IMR-90 (cell line): ENCODE measurements around the gene FSTL5. TPM values are rescaled to one million over a fixed set of nuclear protein-coding genes. Genes with fewer than 3 reads are reported as not detected.

Source experiments
- ATAC-seq: fragments of 200-7000 bp; cut with Tn5 transposase; 2 replicates; pipeline ENCODE4 v1.9.1; 2020; ENCODE audit warnings: low read depth, mild to moderate bottlenecking, moderate library complexity
- BruUV-seq: library from RNA; stranded (reverse); fragments of 400-500 nt; replicated peaks from 2 replicates; lab custom pipeline; 2021; lab: Mats Ljungman, UMichigan
- CTCF ChIA-PET: fragments of 300-600 bp; formaldehyde crosslinking; extraction: SDS; loops from one replicate; lab custom pipeline; 2021; ENCODE audit warnings: antibody characterized with exemption; lab: Yijun Ruan, JAX
- POLR2A ChIA-PET: fragments of 300-600 bp; sonication (Branson Sonifier 250); formaldehyde crosslinking; loops from one replicate; lab custom pipeline; 2022; ENCODE audit warnings: antibody characterized with exemption; ENCODE audit not compliant: unreplicated experiment; lab: Charles Lee
- DNase-seq: peaks from one replicate; pipeline ENCODE4 v3.0.0; 2013
- H2AFZ ChIP-seq: replicated peaks from 2 replicates; pipeline ENCODE3; 2013; ENCODE audit warnings: low read length, mild to moderate bottlenecking; ENCODE audit not compliant: poor library complexity
- H2AK5ac ChIP-seq: 2 replicates; pipeline ENCODE4 v1.6.1; 2013; ENCODE audit warnings: low read depth, low read length, inconsistent platforms
- H2AK9ac ChIP-seq: replicated peaks from 2 replicates; pipeline ENCODE3; 2013; ENCODE audit warnings: mild to moderate bottlenecking, low read depth, low read length, moderate library complexity; ENCODE audit not compliant: poor library complexity
- H2BK120ac ChIP-seq: 2 replicates; pipeline ENCODE4 v1.6.1; 2013; ENCODE audit warnings: low read depth, low read length, inconsistent platforms
- H2BK15ac ChIP-seq: 3 replicates; pipeline ENCODE4 v1.6.1; 2013; ENCODE audit warnings: low read depth, low read length, inconsistent platforms
- H2BK20ac ChIP-seq: 2 replicates; pipeline ENCODE4 v1.6.1; 2013; ENCODE audit warnings: low read depth, mild to moderate bottlenecking, inconsistent platforms, low read length, moderate library complexity
- H2BK5ac ChIP-seq: 2 replicates; pipeline ENCODE4 v1.6.1; 2013; ENCODE audit warnings: mild to moderate bottlenecking, low read depth, low read length, inconsistent platforms; ENCODE audit not compliant: poor library complexity, severe bottlenecking
- H3K14ac ChIP-seq: replicated peaks from 2 replicates; pipeline ENCODE4 v1.6.1; 2013; ENCODE audit warnings: low read depth, low read length, inconsistent platforms
- H3K18ac ChIP-seq: 2 replicates; pipeline ENCODE4 v1.6.1; 2013; ENCODE audit warnings: low read depth, low read length, control low read depth
- H3K23ac ChIP-seq: 2 replicates; pipeline ENCODE4 v1.6.1; 2013; ENCODE audit warnings: low read depth, low read length, inconsistent platforms
- H3K27ac ChIP-seq: 2 replicates; pipeline ENCODE4 v1.5.1; 2013; ENCODE audit warnings: mild to moderate bottlenecking, control low read depth, low read length; ENCODE audit not compliant: insufficient read depth
- H3K27me3 ChIP-seq: 2 replicates; pipeline ENCODE4 v1.6.1; 2013; ENCODE audit warnings: low read length; ENCODE audit not compliant: control insufficient read depth, insufficient read depth
- H3K36me3 ChIP-seq: 2 replicates; pipeline ENCODE4 v1.6.1; 2013; ENCODE audit warnings: low read length, mixed read lengths; ENCODE audit not compliant: control insufficient read depth, insufficient read depth
- H3K4ac ChIP-seq: 2 replicates; pipeline ENCODE4 v1.6.1; 2013; ENCODE audit warnings: low read depth, low read length, inconsistent platforms
- H3K4me1 ChIP-seq: 2 replicates; pipeline ENCODE4 v1.6.1; 2013; ENCODE audit warnings: low read length, mixed read lengths; ENCODE audit not compliant: control insufficient read depth, insufficient read depth
- H3K4me2 ChIP-seq: 2 replicates; pipeline ENCODE4 v1.6.1; 2013; ENCODE audit warnings: low read depth, mild to moderate bottlenecking, control low read depth, low read length, moderate library complexity
- H3K4me3 ChIP-seq: 2 replicates; pipeline ENCODE4 v1.5.1; 2013; ENCODE audit warnings: low read depth, mild to moderate bottlenecking, control low read depth, low read length, moderate library complexity; ENCODE audit not compliant: insufficient read depth
- H3K56ac ChIP-seq: 2 replicates; pipeline ENCODE4 v1.6.1; 2013; ENCODE audit warnings: low read length, inconsistent platforms; ENCODE audit not compliant: insufficient read depth; ENCODE audit errors: extremely low read depth
- H3K79me1 ChIP-seq, 2 experiments: 2 replicates each; pipeline ENCODE4 v1.6.1; 2013; ENCODE audit warnings: low read length in 2 of 2, inconsistent platforms in 1 of 2, low read depth in 1 of 2
- H3K9ac ChIP-seq: 2 replicates; pipeline ENCODE4 v1.6.1; 2013; ENCODE audit warnings: low read depth, low read length, control low read depth
- H3K9me1 ChIP-seq: 2 replicates; pipeline ENCODE4 v1.6.1; 2013; ENCODE audit warnings: low read length, inconsistent platforms; ENCODE audit not compliant: insufficient read depth
- H3K9me3 ChIP-seq: 2 replicates; pipeline ENCODE4 v1.6.1; 2013; ENCODE audit warnings: low read length; ENCODE audit not compliant: control insufficient read depth, insufficient read depth
- H4K20me1 ChIP-seq: 2 replicates; pipeline ENCODE4 v1.6.1; 2013; ENCODE audit warnings: low read length, inconsistent platforms; ENCODE audit not compliant: insufficient read depth
- H4K5ac ChIP-seq: 2 replicates; pipeline ENCODE4 v1.6.1; 2013; ENCODE audit warnings: mild to moderate bottlenecking, low read depth, low read length, control low read depth
- H4K8ac ChIP-seq, 2 experiments: 2 replicates each; pipeline ENCODE4 v1.6.1; 2013; ENCODE audit warnings: low read depth in 2 of 2, low read length in 2 of 2, control low read depth in 1 of 2, inconsistent platforms in 1 of 2
- H4K91ac ChIP-seq: 2 replicates; pipeline ENCODE4 v1.6.1; 2013; ENCODE audit warnings: low read depth, low read length, inconsistent platforms; ENCODE audit not compliant: insufficient read depth
- BHLHE40 ChIP-seq: fragments of 150-350 bp; IDR thresholded peaks from 2 replicates; pipeline ENCODE4 v1.6.1; 2016; ENCODE audit warnings: mild to moderate bottlenecking, low read depth, low read length
- CEBPB ChIP-seq: IDR thresholded peaks from 2 replicates; pipeline ENCODE4 v1.6.1; 2012; ENCODE audit warnings: low read depth, low read length, improper control_type of control experiment
- CHD1 ChIP-seq: IDR thresholded peaks from 2 replicates; pipeline ENCODE4 v1.6.1; 2012; ENCODE audit warnings: low read depth, low read length, improper control_type of control experiment
- FOS ChIP-seq: fragments of 150-350 bp; IDR thresholded peaks from 2 replicates; pipeline ENCODE4 v1.6.1; 2016; ENCODE audit warnings: low read depth, low read length
- MAFK ChIP-seq: IDR thresholded peaks from 2 replicates; pipeline ENCODE4 v1.6.1; 2012; ENCODE audit warnings: low read depth, low read length, improper control_type of control experiment
- MAZ ChIP-seq: IDR thresholded peaks from 2 replicates; pipeline ENCODE4 v1.6.1; 2012; ENCODE audit warnings: low read depth, mild to moderate bottlenecking, low read length, improper control_type of control experiment, moderate library complexity, borderline replicate concordance
- MXI1 ChIP-seq: IDR thresholded peaks from 2 replicates; pipeline ENCODE4 v1.6.1; 2012; ENCODE audit warnings: low read depth, mild to moderate bottlenecking, low read length, moderate library complexity, borderline replicate concordance
- NFE2L2 ChIP-seq: fragments of 150-350 bp; IDR thresholded peaks from 2 replicates; pipeline ENCODE4 v1.6.1; 2016; ENCODE audit warnings: low read depth, mild to moderate bottlenecking, low read length
- POLR2A ChIP-seq: IDR thresholded peaks from 2 replicates; pipeline ENCODE4 v1.6.1; 2012; ENCODE audit warnings: mild to moderate bottlenecking, low read depth, low read length
- RAD21 ChIP-seq: IDR thresholded peaks from 2 replicates; pipeline ENCODE4 v1.6.1; 2012; ENCODE audit warnings: low read length, improper control_type of control experiment
- RCOR1 ChIP-seq: IDR thresholded peaks from 2 replicates; pipeline ENCODE4 v1.6.1; 2012; ENCODE audit warnings: mild to moderate bottlenecking, low read length, improper control_type of control experiment; ENCODE audit not compliant: insufficient replicate concordance
- RFX5 ChIP-seq: IDR thresholded peaks from 2 replicates; pipeline ENCODE4 v1.8.0; 2012; ENCODE audit warnings: low read depth, mild to moderate bottlenecking, low read length, moderate library complexity
- SMC3 ChIP-seq: fragments of 150-350 bp; IDR thresholded peaks from 2 replicates; pipeline ENCODE4 v1.6.1; 2016; ENCODE audit warnings: low read depth, mild to moderate bottlenecking, antibody characterized with exemption, low read length, moderate library complexity
- WGBS, 2 experiments: methylation state at CpG; one replicate each; pipeline versions ENCODE4 v1.1.5 to v1.1.7; 2013; ENCODE audit warnings: missing lambda C conversion rate in 2 of 2; ENCODE audit not compliant: insufficient read length in 1 of 2; ENCODE audit errors: extremely low coverage in 2 of 2; 5-methylcytosine and 5-hydroxymethylcytosine counted together
- dilution Hi-C: fragments of 300-500 bp; cut with HindIII; formaldehyde crosslinking; loops from one replicate; pipeline ENCODE4 v1.14.3; 2018; ENCODE audit warnings: low sequenced_read_pairs; ENCODE audit not compliant: unreplicated experiment
- in situ Hi-C: fragments of 300-500 bp; cut with MboI; formaldehyde crosslinking; loops from 3 replicates; pipeline ENCODE4 v1.14.3; 2019; ENCODE audit warnings: low sequenced_read_pairs, inconsistent platforms, mixed read lengths
- intact Hi-C: fragments of 100-400 bp; cut with micrococcal nuclease; formaldehyde crosslinking; loops from 2 replicates; pipeline ENCODE4 v1.10.0; 2022
- polyA plus RNA-seq, 3 experiments: library from polyadenylated mRNA; depleted of rRNA; stranded (reverse); fragments of >200 nt; gene quantifications; 2 replicates each; pipeline ENCODE4 v1.2.3, GENCODE V29; 2012; ENCODE audit warnings: low replicate concordance in 1 of 3
- total RNA-seq: library from RNA; depleted of rRNA; stranded (reverse); fragments of >200 nt; gene quantifications from 2 replicates; pipeline ENCODE4 v1.2.3, GENCODE V29; 2012
- TF ChIP-seq, protein P1 (sequence below): fragments of 150-350 bp; IDR thresholded peaks from 2 replicates; pipeline ENCODE4 v1.6.1; 2016; ENCODE audit warnings: low read depth, mild to moderate bottlenecking, low read length, moderate library complexity, borderline replicate concordance
- TF ChIP-seq, protein P2 (sequence below): fragments of 150-350 bp; IDR thresholded peaks from 2 replicates; pipeline ENCODE4 v1.6.1; 2017; ENCODE audit warnings: mild to moderate bottlenecking, antibody characterized with exemption, low read length, low read depth
- TF ChIP-seq, protein P3 (sequence below): conservative IDR thresholded peaks from 2 replicates; pipeline ENCODE4 v1.5.1; 2012; ENCODE audit warnings: mild to moderate bottlenecking, low read depth, low read length, improper control_type of control experiment

Gene FSTL5
- total and polyA plus RNA-seq, 2 of the 4 experiments (the other 2 are of a cell fraction): under 0.01 TPM; not detected in 1

DNA sequence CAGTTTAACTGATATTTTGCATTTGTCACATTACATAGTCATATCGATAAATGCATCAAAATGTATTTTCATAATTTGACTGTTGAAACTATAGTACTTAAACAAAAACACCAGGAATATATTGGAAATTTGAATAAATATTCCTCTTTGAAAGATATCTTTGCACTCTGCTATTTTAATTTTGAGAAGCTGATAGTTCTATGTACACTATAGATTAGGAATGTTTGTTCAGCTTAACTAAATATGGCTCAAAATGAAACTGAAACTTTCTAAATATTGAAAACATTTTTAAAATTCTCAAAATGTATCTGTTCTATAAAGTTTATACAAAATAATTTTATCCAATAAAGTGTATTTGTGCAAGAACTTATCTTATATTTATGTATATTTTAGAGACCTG is 510.1 kb downstream of the FSTL5 start:
- TF ChIP-seq RFX5 (no peak), MAZ (no peak), BHLHE40 (no peak), RAD21 (no peak), CHD1 (no peak), SMC3 (no peak), MXI1 (no peak), FOS (no peak), POLR2A (no peak), RCOR1 (no peak), MAFK (no peak), CEBPB (no peak), NFE2L2 (no peak)
- TF ChIP-seq, protein P1, sequence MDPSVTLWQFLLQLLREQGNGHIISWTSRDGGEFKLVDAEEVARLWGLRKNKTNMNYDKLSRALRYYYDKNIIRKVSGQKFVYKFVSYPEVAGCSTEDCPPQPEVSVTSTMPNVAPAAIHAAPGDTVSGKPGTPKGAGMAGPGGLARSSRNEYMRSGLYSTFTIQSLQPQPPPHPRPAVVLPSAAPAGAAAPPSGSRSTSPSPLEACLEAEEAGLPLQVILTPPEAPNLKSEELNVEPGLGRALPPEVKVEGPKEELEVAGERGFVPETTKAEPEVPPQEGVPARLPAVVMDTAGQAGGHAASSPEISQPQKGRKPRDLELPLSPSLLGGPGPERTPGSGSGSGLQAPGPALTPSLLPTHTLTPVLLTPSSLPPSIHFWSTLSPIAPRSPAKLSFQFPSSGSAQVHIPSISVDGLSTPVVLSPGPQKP: no peak
- TF ChIP-seq, protein P2, sequence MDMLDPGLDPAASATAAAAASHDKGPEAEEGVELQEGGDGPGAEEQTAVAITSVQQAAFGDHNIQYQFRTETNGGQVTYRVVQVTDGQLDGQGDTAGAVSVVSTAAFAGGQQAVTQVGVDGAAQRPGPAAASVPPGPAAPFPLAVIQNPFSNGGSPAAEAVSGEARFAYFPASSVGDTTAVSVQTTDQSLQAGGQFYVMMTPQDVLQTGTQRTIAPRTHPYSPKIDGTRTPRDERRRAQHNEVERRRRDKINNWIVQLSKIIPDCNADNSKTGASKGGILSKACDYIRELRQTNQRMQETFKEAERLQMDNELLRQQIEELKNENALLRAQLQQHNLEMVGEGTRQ: no peak
- TF ChIP-seq, protein P3, sequence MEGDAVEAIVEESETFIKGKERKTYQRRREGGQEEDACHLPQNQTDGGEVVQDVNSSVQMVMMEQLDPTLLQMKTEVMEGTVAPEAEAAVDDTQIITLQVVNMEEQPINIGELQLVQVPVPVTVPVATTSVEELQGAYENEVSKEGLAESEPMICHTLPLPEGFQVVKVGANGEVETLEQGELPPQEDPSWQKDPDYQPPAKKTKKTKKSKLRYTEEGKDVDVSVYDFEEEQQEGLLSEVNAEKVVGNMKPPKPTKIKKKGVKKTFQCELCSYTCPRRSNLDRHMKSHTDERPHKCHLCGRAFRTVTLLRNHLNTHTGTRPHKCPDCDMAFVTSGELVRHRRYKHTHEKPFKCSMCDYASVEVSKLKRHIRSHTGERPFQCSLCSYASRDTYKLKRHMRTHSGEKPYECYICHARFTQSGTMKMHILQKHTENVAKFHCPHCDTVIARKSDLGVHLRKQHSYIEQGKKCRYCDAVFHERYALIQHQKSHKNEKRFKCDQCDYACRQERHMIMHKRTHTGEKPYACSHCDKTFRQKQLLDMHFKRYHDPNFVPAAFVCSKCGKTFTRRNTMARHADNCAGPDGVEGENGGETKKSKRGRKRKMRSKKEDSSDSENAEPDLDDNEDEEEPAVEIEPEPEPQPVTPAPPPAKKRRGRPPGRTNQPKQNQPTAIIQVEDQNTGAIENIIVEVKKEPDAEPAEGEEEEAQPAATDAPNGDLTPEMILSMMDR: no peak
- no peak for DNase-seq
- CTCF ChIA-PET: no interaction called here

More for the DNA sequence above, 510.1 kb downstream of the FSTL5 start:
- no peak overlapping the region for H3K14ac ChIP-seq
- dilution Hi-C loops (no loop called here), intact Hi-C loops (no loop called here), in situ Hi-C loops (no loop called here)
- H4K91ac ChIP-seq: no peak overlapping the region
- POLR2A ChIA-PET: no interaction called here
- no CpG with 5 or more reads among the region's 1 CpG for WGBS, 2 experiments
- H3K4me3 ChIP-seq: no peak overlapping the region
- no peak overlapping the region for H2BK5ac ChIP-seq
- no peak overlapping the region for H2BK20ac ChIP-seq
- no peak overlapping the region for H2BK120ac ChIP-seq
- H4K8ac ChIP-seq: no peak overlapping the region
- H3K27ac ChIP-seq: no peak overlapping the region
- no peak overlapping the region for H2BK15ac ChIP-seq
- no peak overlapping the region for H4K5ac ChIP-seq
- no peaks in the 10 kb centered on the region for H3K36me3 ChIP-seq
- H3K9me3 ChIP-seq: peaks cover 2% of the 10 kb centered on the region
- BruUV-seq: no TSS peak
- no peak overlapping the region for H2AK9ac ChIP-seq
- H3K56ac ChIP-seq: no peak overlapping the region
- no peaks in the 10 kb centered on the region for H3K79me1 ChIP-seq
- H3K9ac ChIP-seq: no peak overlapping the region
- no peak overlapping the region for H2AFZ ChIP-seq
- no peak for ATAC-seq
- no peaks in the 10 kb centered on the region for H4K20me1 ChIP-seq
- no peak overlapping the region for H2AK5ac ChIP-seq
- no peaks in the 10 kb centered on the region for H3K4me1 ChIP-seq
- H3K18ac ChIP-seq: no peak overlapping the region
- H3K27me3 ChIP-seq: no peaks in the 10 kb centered on the region
- H3K23ac ChIP-seq: no peak overlapping the region
- H3K4me2 ChIP-seq: no peak overlapping the region
- no peak overlapping the region for H3K4ac ChIP-seq
- no peaks in the 10 kb centered on the region for H3K9me1 ChIP-seq
